ENCODE results near the gene ATG16L1.

The ATG16L1 gene

DNA sequence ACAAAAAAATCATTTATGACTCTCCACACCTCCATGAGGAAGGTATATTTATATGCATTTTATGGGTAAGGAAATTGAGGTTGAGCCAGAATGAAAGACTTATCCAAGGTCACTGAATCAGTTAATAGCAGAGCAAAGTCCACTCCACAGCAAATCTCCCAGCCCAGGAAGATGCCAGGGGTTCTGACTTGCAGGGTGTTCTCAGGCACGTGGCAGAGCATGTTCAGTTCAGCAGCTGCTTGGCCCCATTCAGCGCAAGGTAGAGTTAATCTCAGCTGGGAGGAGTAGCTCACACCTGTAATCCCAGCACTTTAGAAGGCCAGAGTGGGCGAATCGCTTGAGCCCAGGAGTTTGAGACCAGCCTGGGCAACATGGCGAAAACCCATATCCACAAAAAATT lies 85.1 kb downstream of the ATG16L1 start:
- no peak for DNase-seq

DNA sequence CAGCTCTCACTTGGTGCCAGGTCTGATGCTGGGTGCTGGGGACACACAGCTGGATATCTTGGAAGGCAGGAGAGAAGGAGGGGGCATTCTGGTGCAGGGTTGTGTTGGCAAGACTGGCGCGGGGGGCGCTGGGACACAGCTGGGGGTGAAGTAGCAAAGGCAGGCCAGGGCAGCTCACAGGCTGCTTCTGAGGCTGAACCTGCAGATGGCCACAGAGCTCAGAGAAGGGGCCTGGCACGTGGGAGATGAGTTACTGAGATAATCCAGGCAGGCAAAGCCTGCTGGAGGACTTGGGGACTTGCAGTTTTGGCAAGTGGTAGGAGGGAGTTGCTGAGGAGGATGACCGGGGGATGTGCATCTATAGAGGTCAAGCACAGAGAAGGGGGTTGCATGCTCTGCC lies 86.6 kb downstream of the ATG16L1 start:
- no peak for DNase-seq

DNA sequence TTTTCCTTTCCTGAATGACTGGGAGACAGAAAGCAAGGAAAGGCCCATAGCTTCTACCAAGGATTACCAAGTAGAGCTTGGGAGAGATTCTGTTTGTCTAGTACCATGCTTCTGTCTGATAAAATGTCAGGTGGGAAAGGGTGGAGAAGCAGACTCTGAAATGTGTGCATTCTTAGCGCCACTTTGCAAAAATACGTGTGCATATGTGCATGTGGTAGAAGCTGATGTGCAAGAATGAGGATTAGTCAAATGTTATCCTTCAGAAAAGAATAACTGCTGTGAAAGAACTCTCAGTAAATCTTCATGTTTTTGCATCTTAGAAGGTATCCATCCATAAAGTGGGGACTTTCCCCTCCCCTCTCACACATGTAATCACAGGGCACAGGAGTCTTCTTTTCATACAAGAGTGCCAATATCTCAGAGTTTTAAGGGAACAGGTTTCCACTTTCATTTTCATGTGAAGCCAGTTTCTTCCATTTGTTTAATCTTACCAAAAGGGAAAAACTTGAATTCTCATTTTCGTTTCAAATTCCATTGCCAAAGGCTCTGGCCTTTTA lies 87.4 kb downstream of the ATG16L1 start:
- DNase-seq = no peak

DNA sequence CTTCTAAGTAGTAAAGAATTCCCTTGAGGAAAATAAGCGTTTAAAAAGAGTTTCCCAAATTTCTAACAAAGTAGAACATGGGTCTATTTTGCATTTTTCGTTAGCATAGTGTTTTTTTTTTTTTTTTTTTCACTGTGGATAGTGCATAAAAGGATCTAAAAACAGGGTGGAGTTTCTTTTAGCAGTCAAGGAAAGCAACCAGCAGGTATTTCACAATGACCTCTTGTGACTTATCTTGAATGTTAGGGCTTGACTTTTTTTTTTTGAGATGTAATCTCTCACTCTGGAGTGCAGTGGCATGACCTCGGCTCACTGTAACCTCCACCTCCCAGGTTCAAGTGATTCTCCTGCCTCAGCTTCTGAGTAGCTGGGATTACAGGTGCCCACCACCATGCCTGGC lies 88.0 kb downstream of the ATG16L1 start:
- DNase-seq = no peak

DNA sequence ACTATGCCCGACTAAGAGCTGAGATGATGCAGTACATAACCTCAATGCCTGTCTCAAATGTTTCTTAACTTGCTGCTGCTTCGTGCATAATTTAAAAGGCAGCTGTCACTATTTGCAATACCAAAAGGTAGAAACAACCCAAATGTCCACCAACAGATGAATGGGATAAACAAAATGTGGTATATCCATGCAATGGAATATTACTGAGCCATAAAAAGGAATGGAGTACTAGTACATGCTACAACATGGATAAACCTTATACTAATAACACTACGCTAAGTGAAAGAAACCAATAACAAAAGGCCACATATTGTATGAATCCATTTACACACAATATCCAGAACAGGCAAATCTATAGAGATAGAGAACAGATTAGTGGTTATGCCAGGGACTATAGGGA lies 89.8 kb downstream of the ATG16L1 start:
- DNase-seq = no peak

DNA sequence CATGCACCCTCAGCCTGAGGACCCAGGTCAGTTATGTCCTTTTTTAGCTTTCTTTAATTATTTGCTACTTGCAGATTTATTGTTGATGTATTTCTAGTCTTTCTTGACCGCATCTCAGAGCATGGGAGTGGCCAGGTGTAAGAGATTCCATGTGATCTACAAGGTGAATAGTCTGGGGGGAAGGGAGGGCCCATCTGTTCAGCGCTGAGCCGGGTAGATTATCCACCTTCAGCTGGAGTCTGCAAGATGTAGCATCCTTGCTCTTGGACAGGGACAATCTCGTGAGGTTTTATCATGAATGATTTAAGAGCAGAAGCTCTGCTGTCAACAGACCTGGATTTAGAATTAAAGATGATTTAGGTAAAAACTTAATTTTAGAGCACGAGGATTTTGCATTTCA lies 90.8 kb downstream of the ATG16L1 start:
- no peak for DNase-seq

DNA sequence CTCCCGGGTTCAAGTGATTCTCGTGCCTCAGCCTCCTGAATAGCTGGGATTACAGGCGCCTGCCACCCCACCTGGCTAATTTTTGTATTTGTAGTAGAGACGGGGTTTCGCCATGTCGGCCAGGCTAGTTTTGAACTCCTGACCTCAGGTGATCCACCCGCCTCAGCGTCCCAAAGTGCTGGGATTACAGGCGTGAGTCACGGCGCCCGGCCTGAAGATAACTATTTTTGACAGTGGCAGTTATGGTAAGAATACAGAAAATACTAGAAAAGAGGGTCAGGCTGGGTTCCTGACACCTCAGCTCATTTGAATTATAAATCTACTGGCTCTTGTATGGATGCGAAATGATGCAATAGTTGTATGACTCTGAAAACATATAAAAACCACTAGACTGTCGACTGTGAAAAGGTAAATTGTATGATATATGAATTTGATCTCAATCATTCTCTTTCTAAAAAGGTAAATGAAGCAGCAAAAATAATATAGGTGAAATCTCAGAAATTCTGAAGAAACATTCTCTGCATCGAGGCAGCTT lies 91.8 kb downstream of the ATG16L1 start:
- DNase-seq = no peak

Data from CD4-positive, alpha-beta T cell treated with Interferon alpha-2 for 1 hour (primary cell).